Measurements from ENCODE around the gene BICRA. TPM values are rescaled to one million over a fixed set of nuclear protein-coding genes. Genes with fewer than 3 reads are reported as not detected.
"Not testable (repeated sequence)": the region's sequence is repeated elsewhere in the genome, so short reads cannot be mapped to it uniquely, and the experiment has no call there.

BICRA gene
- total RNA-seq, 1 experiment from 2014 or later, result 3.5 TPM

GRCh38 chr19:47741544-47742140 lies 132.7 kb downstream of the BICRA start:
- DNase-seq (ENCODE audit: low read depth in 1 of 2, low spot score in 2 of 2), result no peak

GRCh38 chr19:47742634-47743033 lies 133.7 kb downstream of the BICRA start:
- no peak for DNase-seq (ENCODE audit: low read depth in 1 of 2, low spot score in 2 of 2)
- H3K4me1 ChIP-seq (replicated peaks), result peaks cover 32% of the 10 kb centered on the region
- peak overlapping the region; percentile 37; the same call in 1 of the 2 replicates for H3K4me3 ChIP-seq
- H3K36me3 ChIP-seq, result peaks cover 60% of the 10 kb centered on the region
- H3K27me3 ChIP-seq (replicated peaks), result no peaks in the 10 kb centered on the region
- H3K27ac ChIP-seq, result peak overlapping the region; percentile 90
- H3K9me3 ChIP-seq (replicated peaks), result no peaks in the 10 kb centered on the region

More at GRCh38 chr19:47741544-47742140, 132.7 kb downstream of the BICRA start:
- Histone ChIP-seq H3K27ac (no peak overlapping the region), H3K9me3 (replicated peaks) (no peaks in the 10 kb centered on the region), H3K27me3 (replicated peaks) (no peaks in the 10 kb centered on the region), H3K4me1 (replicated peaks) (peaks cover 34% of the 10 kb centered on the region), H3K4me3 (no peak overlapping the region), H3K36me3 (peaks cover 53% of the 10 kb centered on the region)

- peak within 1 kb of the TSS; percentile 71 for H3K4me3 ChIP-seq
- peak; percentile 96 to 98 for DNase-seq (ENCODE audit: low read depth in 1 of 2, low spot score in 2 of 2)
- no peaks in the 10 kb centered on the region for H3K9me3 ChIP-seq (replicated peaks)
- no peaks in the 10 kb centered on the region for H3K27me3 ChIP-seq (replicated peaks)
- H3K36me3 ChIP-seq, result peaks cover 63% of the 10 kb centered on the region
- H3K27ac ChIP-seq, result peak within 1 kb of the TSS; percentile 81
- peaks cover 32% of the 10 kb centered on the region for H3K4me1 ChIP-seq (replicated peaks)
Observed at GRCh38 chr19:47745010-47745901, 136.3 kb downstream of the BICRA start, which contains the start of gene NOP53. NOP53 (plus strand) TSS chr19:47745546; CDS start chr19:47745560, 14 bp downstream.

- H3K4me3 ChIP-seq, result peak overlapping the region; percentile 71
- peaks cover 64% of the 10 kb centered on the region for H3K36me3 ChIP-seq
- peaks cover 32% of the 10 kb centered on the region for H3K4me1 ChIP-seq (replicated peaks)
- not testable (repeated sequence) for DNase-seq (ENCODE audit: low read depth in 1 of 2, low spot score in 2 of 2); H3K27me3 ChIP-seq (replicated peaks); H3K9me3 ChIP-seq (replicated peaks); H3K27ac ChIP-seq
Observed at GRCh38 chr19:47746129-47746528, 137.2 kb downstream of the BICRA start.

GRCh38 chr19:47749326-47749725 lies 140.4 kb downstream of the BICRA start:
- no peaks in the 10 kb centered on the region for H3K9me3 ChIP-seq (replicated peaks)
- H3K27ac ChIP-seq, result no peak overlapping the region
- H3K4me1 ChIP-seq (replicated peaks), result peaks cover 12% of the 10 kb centered on the region
- H3K36me3 ChIP-seq, result peaks cover 78% of the 10 kb centered on the region
- no peaks in the 10 kb centered on the region for H3K27me3 ChIP-seq (replicated peaks)
- no peak overlapping the region for H3K4me3 ChIP-seq
- DNase-seq (ENCODE audit: low read depth in 1 of 2, low spot score in 2 of 2), result no peak

GRCh38 chr19:47750752-47751151 lies 141.8 kb downstream of the BICRA start:
- H3K27ac ChIP-seq, result no peak overlapping the region
- H3K36me3 ChIP-seq, result peaks cover 92% of the 10 kb centered on the region
- H3K4me1 ChIP-seq (replicated peaks), result peaks cover 9% of the 10 kb centered on the region
- no peaks in the 10 kb centered on the region for H3K9me3 ChIP-seq (replicated peaks)
- no peak for DNase-seq (ENCODE audit: low read depth in 1 of 2, low spot score in 2 of 2)
- no peak overlapping the region for H3K4me3 ChIP-seq
- H3K27me3 ChIP-seq (replicated peaks), result no peaks in the 10 kb centered on the region

- Histone ChIP-seq H3K4me3 (no peak overlapping the region), H3K27me3 (replicated peaks) (no peaks in the 10 kb centered on the region), H3K9me3 (replicated peaks) (no peaks in the 10 kb centered on the region), H3K4me1 (replicated peaks) (no peaks in the 10 kb centered on the region), H3K36me3 (peaks cover 99% of the 10 kb centered on the region), H3K27ac (no peak overlapping the region)
- DNase-seq (ENCODE audit: low read depth in 1 of 2, low spot score in 2 of 2), result no peak
Observed at GRCh38 chr19:47752440-47753211, 143.7 kb downstream of the BICRA start.

Other genes with a start within 250 kb of the BICRA start
- gene MEIS3, start 189.6 kb upstream of the BICRA start, total RNA-seq (2014; rRNA removed; shearing (Covaris generic)), result 25.0 and 50.8 TPM in 2 replicates
- not detected in 2 replicates for gene SLC8A2, start 137.2 kb upstream of the BICRA start, total RNA-seq (2014; rRNA removed; shearing (Covaris generic))
- gene KPTN, start 124.9 kb upstream of the BICRA start, total RNA-seq (2014; rRNA removed; shearing (Covaris generic)), result 3.2 and 7.2 TPM in 2 replicates
- gene NAPA, start 94.1 kb upstream of the BICRA start, total RNA-seq (2014; rRNA removed; shearing (Covaris generic)), result 87.5 and 132 TPM in 2 replicates
- not detected in 2 replicates for gene ZNF541, start 36.0 kb upstream of the BICRA start, total RNA-seq (2014; rRNA removed; shearing (Covaris generic))
- 25.7 and 35.9 TPM in 2 replicates for gene EHD2, start 104.3 kb downstream of the BICRA start, total RNA-seq (2014; rRNA removed; shearing (Covaris generic))
- 48.9 and 54.0 TPM in 2 replicates for gene NOP53, start 136.4 kb downstream of the BICRA start, total RNA-seq (2014; rRNA removed; shearing (Covaris generic))
- gene SELENOW, start 169.6 kb downstream of the BICRA start, total RNA-seq (2014; rRNA removed; shearing (Covaris generic)), result 394 and 455 TPM in 2 replicates
- not detected in 2 replicates for gene TPRX1, start 195.4 kb downstream of the BICRA start, total RNA-seq (2014; rRNA removed; shearing (Covaris generic))
- not detected in 2 replicates for gene CRX, start 212.8 kb downstream of the BICRA start, total RNA-seq (2014; rRNA removed; shearing (Covaris generic))

Data from SJSA1 (cell line).